ENCODE results near the gene KCTD4.

The KCTD4 gene

DNA sequence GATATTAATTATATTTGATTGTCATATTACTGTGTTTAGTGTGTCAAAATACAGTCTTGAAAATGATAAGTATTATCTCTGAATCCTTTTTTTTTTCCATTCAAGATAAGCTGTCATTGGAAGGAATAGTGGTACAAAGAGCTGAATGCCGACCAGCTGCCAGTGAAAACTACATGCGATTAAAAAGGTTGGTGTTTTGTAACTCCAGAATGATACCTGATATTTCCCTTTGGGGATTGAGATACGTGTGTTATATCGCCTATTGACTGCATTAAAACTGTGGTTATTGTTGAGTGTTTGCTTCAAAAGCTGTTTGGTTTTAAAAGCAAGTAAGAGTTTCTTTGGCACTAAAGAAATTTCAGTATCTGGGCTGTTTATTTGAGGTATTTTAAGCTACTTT lies 6.5 kb upstream of the KCTD4 start:
- no peak overlapping the region for H3K4me3 ChIP-seq (replicated peaks in 1 of 2; ENCODE audit: low read depth in 2 of 2, low read length in 2 of 2)
- no peak for DNase-seq (ENCODE audit: low read depth in 2 of 2)
- TF ChIP-seq, protein P1, sequence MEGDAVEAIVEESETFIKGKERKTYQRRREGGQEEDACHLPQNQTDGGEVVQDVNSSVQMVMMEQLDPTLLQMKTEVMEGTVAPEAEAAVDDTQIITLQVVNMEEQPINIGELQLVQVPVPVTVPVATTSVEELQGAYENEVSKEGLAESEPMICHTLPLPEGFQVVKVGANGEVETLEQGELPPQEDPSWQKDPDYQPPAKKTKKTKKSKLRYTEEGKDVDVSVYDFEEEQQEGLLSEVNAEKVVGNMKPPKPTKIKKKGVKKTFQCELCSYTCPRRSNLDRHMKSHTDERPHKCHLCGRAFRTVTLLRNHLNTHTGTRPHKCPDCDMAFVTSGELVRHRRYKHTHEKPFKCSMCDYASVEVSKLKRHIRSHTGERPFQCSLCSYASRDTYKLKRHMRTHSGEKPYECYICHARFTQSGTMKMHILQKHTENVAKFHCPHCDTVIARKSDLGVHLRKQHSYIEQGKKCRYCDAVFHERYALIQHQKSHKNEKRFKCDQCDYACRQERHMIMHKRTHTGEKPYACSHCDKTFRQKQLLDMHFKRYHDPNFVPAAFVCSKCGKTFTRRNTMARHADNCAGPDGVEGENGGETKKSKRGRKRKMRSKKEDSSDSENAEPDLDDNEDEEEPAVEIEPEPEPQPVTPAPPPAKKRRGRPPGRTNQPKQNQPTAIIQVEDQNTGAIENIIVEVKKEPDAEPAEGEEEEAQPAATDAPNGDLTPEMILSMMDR (IDR thresholded peaks at IDR 0.05; ENCODE audit: low read depth, low read length): no peak

- H3K4me3 ChIP-seq (replicated peaks in 1 of 2; ENCODE audit: low read depth in 2 of 2, low read length in 2 of 2): no peak overlapping the region
- TF ChIP-seq, protein P1 (IDR thresholded peaks at IDR 0.05; ENCODE audit: low read depth, low read length): no peak
- DNase-seq (ENCODE audit: low read depth in 2 of 2): peak; percentile 84 to 98
These were observed 5.5 kb upstream of the KCTD4 start for GRCh38 chr13:45206340-45206739.

DNA sequence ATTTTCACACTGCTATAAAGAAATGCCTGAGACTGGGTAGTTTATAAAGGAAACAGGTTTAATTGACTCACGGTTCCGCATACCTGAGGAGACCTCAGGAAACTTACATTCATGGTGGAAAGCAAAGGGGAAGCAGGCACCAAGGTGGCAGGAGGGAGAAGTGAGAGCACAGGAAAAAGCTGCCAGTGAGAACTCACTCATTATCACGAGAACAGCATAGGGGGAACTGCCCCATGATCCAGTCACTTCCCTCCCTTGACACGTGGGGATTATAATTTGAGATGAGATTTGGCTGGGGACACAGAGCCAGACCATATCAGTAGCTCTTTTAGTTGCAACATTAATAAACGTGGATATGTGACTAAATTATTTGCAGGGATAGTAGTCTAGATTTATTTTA lies 4.3 kb upstream of the KCTD4 start:
- DNase-seq (ENCODE audit: low read depth in 2 of 2): no peak
- TF ChIP-seq, protein P1 (IDR thresholded peaks at IDR 0.05; ENCODE audit: low read depth, low read length): no peak
- H3K4me3 ChIP-seq (replicated peaks in 1 of 2; ENCODE audit: low read depth in 2 of 2, low read length in 2 of 2): no peak overlapping the region

GRCh38 chr13:45199711-45200110 lies 1.1 kb downstream of the KCTD4 start:
- H3K4me3 ChIP-seq (replicated peaks in 1 of 2; ENCODE audit: low read depth in 2 of 2, low read length in 2 of 2): no peak overlapping the region
- TF ChIP-seq, protein P1 (IDR thresholded peaks at IDR 0.05; ENCODE audit: low read depth, low read length): no peak
- peak in 1 of 2 donors; percentile 37 for DNase-seq (ENCODE audit: low read depth in 2 of 2)

- H3K4me3 ChIP-seq (replicated peaks in 1 of 2; ENCODE audit: low read depth in 2 of 2, low read length in 2 of 2): no peak overlapping the region
- TF ChIP-seq, protein P1 (IDR thresholded peaks at IDR 0.05; ENCODE audit: low read depth, low read length): no peak
- DNase-seq (ENCODE audit: low read depth in 2 of 2): peak; percentile 15 to 39
These were observed 1.9 kb downstream of the KCTD4 start for GRCh38 chr13:45198924-45199323.

- TF ChIP-seq, protein P1 (IDR thresholded peaks at IDR 0.05; ENCODE audit: low read depth, low read length): no peak
These were observed 2.8 kb downstream of the KCTD4 start for GRCh38 chr13:45198041-45198440.

GRCh38 chr13:45196622-45197021 lies 4.2 kb downstream of the KCTD4 start:
- no peak overlapping the region for H3K4me3 ChIP-seq (replicated peaks in 1 of 2; ENCODE audit: low read depth in 2 of 2, low read length in 2 of 2)
- DNase-seq (ENCODE audit: low read depth in 2 of 2): peak; percentile 33 to 68

More at GRCh38 chr13:45198041-45198440, 2.8 kb downstream of the KCTD4 start:
- DNase-seq (ENCODE audit: low read depth in 2 of 2): no peak
- no peak overlapping the region for H3K4me3 ChIP-seq (replicated peaks in 1 of 2; ENCODE audit: low read depth in 2 of 2, low read length in 2 of 2)

More at GRCh38 chr13:45196622-45197021, 4.2 kb downstream of the KCTD4 start:
- TF ChIP-seq, protein P1 (IDR thresholded peaks at IDR 0.05; ENCODE audit: low read depth, low read length): no peak
